H9 (cell line): ENCODE data around the gene KCND1. TPM values are rescaled to one million over a fixed set of nuclear protein-coding genes. Genes with fewer than 3 reads are reported as not detected.
A peak's percentile ranks its signal among the peaks of the same experiment; 100 is the strongest.

Source experiments
- DNase-seq: peaks from one replicate; pipeline ENCODE4 v3.0.0-alpha.2; 2017
- H2AFZ ChIP-seq: one replicate; pipeline ENCODE4 v1.6.1; 2013; ENCODE audit warnings: mild to moderate bottlenecking, low read length, control low read depth, moderate library complexity
- H2AK5ac ChIP-seq: 2 replicates; pipeline ENCODE4 v1.6.1; 2013; ENCODE audit warnings: low read length, control low read depth, mixed read lengths; ENCODE audit not compliant: insufficient read length
- H2BK120ac ChIP-seq: one replicate; pipeline ENCODE4 v1.6.1; 2013; ENCODE audit warnings: low read depth, mild to moderate bottlenecking, low read length, control low read depth, inconsistent platforms; ENCODE audit not compliant: poor library complexity, severe bottlenecking
- H2BK12ac ChIP-seq: 2 replicates; pipeline ENCODE4 v1.6.1; 2013; ENCODE audit warnings: low read length, control low read depth, mixed read lengths, low read depth; ENCODE audit not compliant: insufficient read length
- H2BK15ac ChIP-seq: 2 replicates; pipeline ENCODE4 v1.6.1; 2013; ENCODE audit warnings: low read depth, low read length, control low read depth
- H2BK20ac ChIP-seq: one replicate; pipeline ENCODE4 v1.6.1; 2013; ENCODE audit warnings: low read depth, mild to moderate bottlenecking, low read length, control low read depth, inconsistent platforms; ENCODE audit not compliant: poor library complexity, severe bottlenecking
- H2BK5ac ChIP-seq: 2 replicates; pipeline ENCODE4 v1.6.1; 2013; ENCODE audit warnings: low read length, control low read depth, mixed read lengths; ENCODE audit not compliant: insufficient read length
- H3K14ac ChIP-seq: 2 replicates; pipeline ENCODE4 v1.6.1; 2013; ENCODE audit warnings: low read length, control low read depth; ENCODE audit not compliant: insufficient read depth
- H3K18ac ChIP-seq: 2 replicates; pipeline ENCODE4 v1.6.1; 2013; ENCODE audit warnings: low read depth, mild to moderate bottlenecking, mixed read lengths, low read length, control low read depth; ENCODE audit not compliant: insufficient read length
- H3K23ac ChIP-seq: 2 replicates; pipeline ENCODE4 v1.6.1; 2013; ENCODE audit warnings: low read length, control low read depth, mixed read lengths, low read depth; ENCODE audit not compliant: insufficient read length
- H3K23me2 ChIP-seq: 2 replicates; pipeline ENCODE4 v1.6.1; 2013; ENCODE audit warnings: low read depth, mild to moderate bottlenecking, mixed read lengths, low read length, control low read depth; ENCODE audit not compliant: insufficient read length, poor library complexity, severe bottlenecking
- H3K27ac ChIP-seq: 2 replicates; pipeline ENCODE4 v1.5.1; 2013; ENCODE audit warnings: low read length, control low read depth, mixed read lengths, low read depth; ENCODE audit not compliant: insufficient read length
- H3K27me3 ChIP-seq: 2 replicates; pipeline ENCODE4 v1.6.1; 2013; ENCODE audit warnings: low read length, control low read depth, inconsistent platforms; ENCODE audit not compliant: insufficient read depth
- H3K4ac ChIP-seq: 2 replicates; pipeline ENCODE4 v1.6.1; 2013; ENCODE audit warnings: low read depth, mild to moderate bottlenecking, control low read depth, inconsistent platforms, low read length, moderate library complexity
- H3K4me1 ChIP-seq: 2 replicates; pipeline ENCODE4 v1.6.1; 2013; ENCODE audit warnings: low read length, control low read depth, inconsistent platforms; ENCODE audit not compliant: insufficient read depth
- H3K4me2 ChIP-seq: 2 replicates; pipeline ENCODE4 v1.6.1; 2013; ENCODE audit warnings: low read length, control low read depth, mixed read lengths; ENCODE audit not compliant: insufficient read length, insufficient read depth
- H3K56ac ChIP-seq: 2 replicates; pipeline ENCODE4 v1.6.1; 2013; ENCODE audit warnings: low read depth, mild to moderate bottlenecking, mixed read lengths, low read length, control low read depth; ENCODE audit not compliant: insufficient read length
- H3K79me1 ChIP-seq: 2 replicates; pipeline ENCODE4 v1.6.1; 2013; ENCODE audit warnings: low read depth, mild to moderate bottlenecking, moderate library complexity, low read length, control low read depth, inconsistent platforms; ENCODE audit not compliant: insufficient read depth, poor library complexity, severe bottlenecking
- H3K79me2 ChIP-seq: 2 replicates; pipeline ENCODE4 v1.6.1; 2013; ENCODE audit warnings: low read length, control low read depth, inconsistent platforms; ENCODE audit not compliant: insufficient read depth
- H3K9ac ChIP-seq: 2 replicates; pipeline ENCODE4 v1.6.1; 2013; ENCODE audit warnings: low read length, control low read depth, mixed read lengths; ENCODE audit not compliant: insufficient read length; ENCODE audit errors: extremely low read depth
- H3K9me3 ChIP-seq: one replicate; pipeline ENCODE4 v1.6.1; 2013; ENCODE audit warnings: low read depth, low read length, inconsistent platforms; ENCODE audit not compliant: control insufficient read depth
- H3T11ph ChIP-seq: one replicate; pipeline ENCODE4 v1.6.1; 2013; ENCODE audit warnings: mild to moderate bottlenecking, low read length, control low read depth, inconsistent platforms
- H4K20me1 ChIP-seq: one replicate; pipeline ENCODE4 v1.6.1; 2013; ENCODE audit not compliant: control insufficient read depth, insufficient read length, insufficient read depth
- H4K5ac ChIP-seq: 2 replicates; pipeline ENCODE4 v1.6.1; 2013; ENCODE audit warnings: low read depth, mild to moderate bottlenecking, mixed read lengths, low read length, control low read depth; ENCODE audit not compliant: insufficient read length
- H4K8ac ChIP-seq: replicated peaks from 2 replicates; pipeline ENCODE4 v1.6.1; 2013; ENCODE audit warnings: low read length, control low read depth, mixed read lengths, low read depth; ENCODE audit not compliant: insufficient read length
- H4K91ac ChIP-seq: 2 replicates; pipeline ENCODE4 v1.6.1; 2013; ENCODE audit warnings: low read depth, mild to moderate bottlenecking, moderate library complexity, mixed read lengths, low read length, control low read depth; ENCODE audit not compliant: insufficient read length
- H3K27ac Mint-ChIP-seq, 3 experiments: 2 replicates in 2 of 3; 3 replicates in 1 of 3; pipeline ENCODE4 v1.8.0; 2020 to 2021; ENCODE audit warnings: mixed read lengths in 3 of 3, mild to moderate bottlenecking in 1 of 3, moderate library complexity in 1 of 3
- H3K27me3 Mint-ChIP-seq: 2 replicates; pipeline ENCODE4 v1.8.0; 2021; ENCODE audit warnings: low read depth, mild to moderate bottlenecking, moderate library complexity, mixed read lengths
- H3K36me3 Mint-ChIP-seq, 3 experiments: 2 replicates in 2 of 3; 3 replicates in 1 of 3; pipeline ENCODE4 v1.8.0; 2020 to 2021; ENCODE audit warnings: low read depth in 3 of 3, mixed read lengths in 3 of 3; ENCODE audit not compliant: insufficient read depth in 1 of 3
- H3K4me1 Mint-ChIP-seq, 2 experiments: 2 replicates each; pipeline ENCODE4 v1.8.0; 2020; ENCODE audit warnings: mixed read lengths in 2 of 2
- H3K4me3 Mint-ChIP-seq, 2 experiments: 2 replicates in 1 of 2; 3 replicates in 1 of 2; pipeline ENCODE4 v1.8.0; 2020 to 2021; ENCODE audit warnings: mild to moderate bottlenecking in 2 of 2, mixed read lengths in 2 of 2, moderate library complexity in 1 of 2
- H3K9me3 Mint-ChIP-seq, 2 experiments: 2 replicates in 1 of 2; 3 replicates in 1 of 2; pipeline ENCODE4 v1.8.0; 2020; ENCODE audit warnings: mild to moderate bottlenecking in 2 of 2, mixed read lengths in 2 of 2, moderate library complexity in 1 of 2
- CTCF ChIP-seq: fragments of 200-600 bp; sonication (generic); conservative IDR thresholded peaks from 3 replicates; pipeline ENCODE4 v1.8.0; 2021; ENCODE audit warnings: antibody characterized with exemption, mild to moderate bottlenecking
- WGBS: extraction: QIAGEN DNeasy Blood & Tissue Kit; methylation state at CpG from one replicate; pipeline ENCODE4 v1.1.7; 2013; ENCODE audit warnings: missing lambda C conversion rate, low lambda C conversion rate, mixed read lengths; ENCODE audit not compliant: insufficient read length; ENCODE audit errors: extremely low coverage; 5-methylcytosine and 5-hydroxymethylcytosine counted together
- total RNA-seq: library from RNA; stranded (reverse); gene quantifications from 2 replicates; pipeline ENCODE4 v1.2.1, GENCODE V29; 2021

Gene KCND1
- total RNA-seq, 1 experiment from 2014 or later = 5.7 TPM

GRCh38 chrX:48935301-48935670, 36.4 kb downstream of the KCND1 start:
- H2AK5ac ChIP-seq = no peak overlapping the region
- H3K18ac ChIP-seq = no peak overlapping the region
- H3K23me2 ChIP-seq = no peaks in the 10 kb centered on the region
- no peak overlapping the region for H3K4me3 Mint-ChIP-seq
- H3K27ac ChIP-seq = no peak overlapping the region
- H3K23ac ChIP-seq = no peak overlapping the region
- no peak overlapping the region for H3T11ph ChIP-seq
- H3K36me3 Mint-ChIP-seq = peaks cover 38 to 64% (median 47%) of the 10 kb centered on the region in 3 experiments
- no peak overlapping the region for H4K5ac ChIP-seq
- H3K79me2 ChIP-seq = peaks cover 3% of the 10 kb centered on the region; the same call in 1 of the 2 replicates
- no peak overlapping the region for H4K91ac ChIP-seq
- no peak for TF ChIP-seq CTCF
- no CpG with 5 or more reads among the region's 1 CpG for WGBS
- no peak overlapping the region for H3K56ac ChIP-seq
- no peak overlapping the region for H2BK120ac ChIP-seq
- no peak overlapping the region for H3K9ac ChIP-seq
- H2BK12ac ChIP-seq = no peak overlapping the region
- H3K4ac ChIP-seq = no peak overlapping the region
- H3K27ac Mint-ChIP-seq = peak overlapping the region in 2 of 3 experiments; percentile 27 to 52; a peak in 1 of 7 replicates
- H4K20me1 ChIP-seq = no peaks in the 10 kb centered on the region
- no peak overlapping the region for H2BK5ac ChIP-seq
- H2BK15ac ChIP-seq = no peak overlapping the region
- no peak overlapping the region for H2AFZ ChIP-seq
- H3K4me1 ChIP-seq = peaks cover 4% of the 10 kb centered on the region; the same call in 1 of the 2 replicates
- H4K8ac ChIP-seq = no peak overlapping the region
- peaks cover 13 to 27% of the 10 kb centered on the region in 2 experiments for H3K4me1 Mint-ChIP-seq
- H3K79me1 ChIP-seq = no peaks in the 10 kb centered on the region
- H3K9me3 Mint-ChIP-seq = peaks cover 64 to 69% of the 10 kb centered on the region in 2 experiments
- H3K27me3 ChIP-seq = no peaks in the 10 kb centered on the region
- H2BK20ac ChIP-seq = no peak overlapping the region
- H3K9me3 ChIP-seq = no peaks in the 10 kb centered on the region
- no peak overlapping the region for H3K4me2 ChIP-seq
- no peaks in the 10 kb centered on the region; the same call in 1 of the 2 replicates for H3K27me3 Mint-ChIP-seq
- H3K14ac ChIP-seq = no peak overlapping the region
- no peak for DNase-seq
